Glutamatergic neuron (in vitro differentiated cells): Measurements from ENCODE around the gene RETREG3. TPM values are rescaled to one million over a fixed set of nuclear protein-coding genes. Genes with fewer than 3 reads are reported as not detected.
"Not testable (repeated sequence)": the region's sequence is repeated elsewhere in the genome, so short reads cannot be mapped to it uniquely, and the experiment has no call there.

Experiments used
- DNase-seq: peaks from one replicate; pipeline ENCODE4 v3.0.0; 2022
- H3K27ac Mint-ChIP-seq: one replicate; pipeline ENCODE4 v1.8.0; 2020; ENCODE audit warnings: mild to moderate bottlenecking, mixed read lengths, inconsistent platforms; ENCODE audit not compliant: unreplicated experiment
- H3K27me3 Mint-ChIP-seq: one replicate; pipeline ENCODE4 v1.8.0; 2020; ENCODE audit warnings: mild to moderate bottlenecking, moderate library complexity, mixed read lengths, inconsistent platforms; ENCODE audit not compliant: unreplicated experiment
- H3K36me3 Mint-ChIP-seq: one replicate; pipeline ENCODE4 v1.8.0; 2020; ENCODE audit warnings: mild to moderate bottlenecking, mixed read lengths, inconsistent platforms; ENCODE audit not compliant: unreplicated experiment
- H3K4me1 Mint-ChIP-seq: one replicate; pipeline ENCODE4 v1.8.0; 2020; ENCODE audit warnings: mild to moderate bottlenecking, low read depth, mixed read lengths, inconsistent platforms; ENCODE audit not compliant: unreplicated experiment
- H3K4me3 Mint-ChIP-seq: one replicate; pipeline ENCODE4 v1.8.0; 2020; ENCODE audit warnings: mild to moderate bottlenecking, mixed read lengths, inconsistent platforms; ENCODE audit not compliant: unreplicated experiment
- H3K9me3 Mint-ChIP-seq: one replicate; pipeline ENCODE4 v1.8.0; 2020; ENCODE audit warnings: mild to moderate bottlenecking, moderate library complexity, mixed read lengths, inconsistent platforms; ENCODE audit not compliant: unreplicated experiment
- total RNA-seq: library from RNA; stranded (reverse); fragmentation: NEBNext Ultra II Directional; extraction: Animal tissue kit (Norgen Biotek cat#: 25700); gene quantifications from one replicate; pipeline ENCODE4 v1.2.1, GENCODE V29; 2021; ENCODE audit not compliant: unreplicated experiment
- TF ChIP-seq, protein P1 (sequence below): fragments of 200-600 bp; sonication (generic); IDR thresholded peaks from one replicate; pipeline ENCODE4 v1.5.0; 2021; ENCODE audit not compliant: partially characterized antibody, unreplicated experiment

The RETREG3 gene
- total RNA-seq, 1 donor from 2014 or later: 88.2 TPM

GRCh38 chr17:42618442-42619150, 9.4 kb upstream of the RETREG3 start:
- no peak overlapping the region for H3K27ac Mint-ChIP-seq
- H3K4me1 Mint-ChIP-seq: peaks cover 4% of the 10 kb centered on the region

GRCh38 chr17:42617956-42618431, 8.8 kb upstream of the RETREG3 start:
- Mint-ChIP-seq H3K27ac (peak overlapping the region; percentile 52), H3K4me3 (no peak overlapping the region), H3K36me3 (peaks cover 5% of the 10 kb centered on the region), H3K9me3 (no peaks in the 10 kb centered on the region), H3K27me3 (peaks cover 3% of the 10 kb centered on the region), H3K4me1 (peaks cover 4% of the 10 kb centered on the region)
- TF ChIP-seq, protein P1, sequence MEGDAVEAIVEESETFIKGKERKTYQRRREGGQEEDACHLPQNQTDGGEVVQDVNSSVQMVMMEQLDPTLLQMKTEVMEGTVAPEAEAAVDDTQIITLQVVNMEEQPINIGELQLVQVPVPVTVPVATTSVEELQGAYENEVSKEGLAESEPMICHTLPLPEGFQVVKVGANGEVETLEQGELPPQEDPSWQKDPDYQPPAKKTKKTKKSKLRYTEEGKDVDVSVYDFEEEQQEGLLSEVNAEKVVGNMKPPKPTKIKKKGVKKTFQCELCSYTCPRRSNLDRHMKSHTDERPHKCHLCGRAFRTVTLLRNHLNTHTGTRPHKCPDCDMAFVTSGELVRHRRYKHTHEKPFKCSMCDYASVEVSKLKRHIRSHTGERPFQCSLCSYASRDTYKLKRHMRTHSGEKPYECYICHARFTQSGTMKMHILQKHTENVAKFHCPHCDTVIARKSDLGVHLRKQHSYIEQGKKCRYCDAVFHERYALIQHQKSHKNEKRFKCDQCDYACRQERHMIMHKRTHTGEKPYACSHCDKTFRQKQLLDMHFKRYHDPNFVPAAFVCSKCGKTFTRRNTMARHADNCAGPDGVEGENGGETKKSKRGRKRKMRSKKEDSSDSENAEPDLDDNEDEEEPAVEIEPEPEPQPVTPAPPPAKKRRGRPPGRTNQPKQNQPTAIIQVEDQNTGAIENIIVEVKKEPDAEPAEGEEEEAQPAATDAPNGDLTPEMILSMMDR: no peak
- DNase-seq: no peak

More at GRCh38 chr17:42618442-42619150, 9.4 kb upstream of the RETREG3 start:
- no peaks in the 10 kb centered on the region for H3K9me3 Mint-ChIP-seq
- peaks cover 2% of the 10 kb centered on the region for H3K27me3 Mint-ChIP-seq
- H3K4me3 Mint-ChIP-seq: no peak overlapping the region
- TF ChIP-seq, protein P1: no peak
- H3K36me3 Mint-ChIP-seq: peaks cover 3% of the 10 kb centered on the region
- DNase-seq: no peak

DNA sequence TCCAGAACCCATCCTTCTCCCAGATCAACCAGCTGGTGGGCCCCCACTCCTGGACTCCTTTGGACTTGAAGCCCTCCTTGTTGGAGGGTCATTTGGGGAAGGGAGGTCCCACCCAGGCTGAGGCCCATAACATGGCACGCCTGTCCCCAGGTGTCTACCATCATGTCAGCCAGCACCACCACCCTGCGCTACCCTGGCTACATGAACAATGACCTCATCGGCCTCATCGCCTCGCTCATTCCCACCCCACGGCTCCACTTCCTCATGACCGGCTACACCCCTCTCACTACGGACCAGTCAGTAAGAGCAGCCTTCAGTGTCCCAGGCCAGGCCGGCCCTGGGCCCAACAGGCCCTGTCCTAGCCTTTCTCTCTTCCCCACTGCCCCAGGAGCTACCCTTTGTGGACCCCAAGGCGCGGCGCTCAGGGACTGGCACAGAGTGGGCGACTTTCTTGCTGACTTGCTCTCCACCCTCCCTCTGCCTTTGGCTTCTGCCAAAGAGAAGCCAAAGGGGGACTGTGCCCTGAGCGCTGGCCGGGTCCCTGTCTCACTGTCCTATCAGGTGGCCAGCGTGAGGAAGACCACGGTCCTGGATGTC, 4.6 kb upstream of the RETREG3 start:
- Mint-ChIP-seq H3K9me3 (peaks cover 2% of the 10 kb centered on the region), H3K4me3 (no peak overlapping the region), H3K36me3 (peaks cover 5% of the 10 kb centered on the region), H3K4me1 (peaks cover 4% of the 10 kb centered on the region), H3K27me3 (peaks cover 3% of the 10 kb centered on the region), H3K27ac (no peak overlapping the region)
- DNase-seq: no peak
- TF ChIP-seq, protein P1: no peak

DNA sequence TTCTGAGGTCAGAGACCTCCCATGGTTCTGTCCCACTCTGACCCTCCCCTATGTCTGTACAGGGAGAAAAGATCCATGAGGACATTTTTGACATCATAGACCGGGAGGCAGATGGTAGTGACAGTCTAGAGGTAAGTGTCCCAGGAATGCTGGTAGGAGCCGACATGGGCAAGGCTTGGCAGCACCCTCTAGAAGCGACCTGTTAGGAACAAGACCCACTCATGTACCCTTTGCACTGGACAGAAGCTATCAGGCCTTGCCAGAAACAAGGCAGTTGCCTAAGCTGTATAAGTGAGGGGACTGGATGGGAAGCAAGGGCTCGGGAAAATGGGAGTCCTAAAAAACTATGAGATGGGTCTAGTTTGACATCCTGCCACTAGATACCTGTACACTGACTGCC, 2.8 kb upstream of the RETREG3 start:
- Mint-ChIP-seq H3K9me3 (peaks cover 7% of the 10 kb centered on the region), H3K4me1 (peaks cover 2% of the 10 kb centered on the region), H3K27me3 (peaks cover 7% of the 10 kb centered on the region), H3K36me3 (peaks cover 5% of the 10 kb centered on the region), H3K4me3 (peak overlapping the region; percentile 55), H3K27ac (peak overlapping the region; percentile 8)
- TF ChIP-seq, protein P1: no peak
- no peak for DNase-seq

- Mint-ChIP-seq H3K4me3 (peak overlapping the region; percentile 96), H3K27ac (peak overlapping the region; percentile 76)
- not testable (repeated sequence) for H3K9me3 Mint-ChIP-seq, H3K36me3 Mint-ChIP-seq, H3K27me3 Mint-ChIP-seq, H3K4me1 Mint-ChIP-seq
- DNase-seq: peak; percentile 28
Measured at GRCh38 chr17:42609814-42610801, 934 bp upstream of the RETREG3 start.
